Iris pigment epithelial cell (primary cell): ENCODE results near the gene G6PC2.

Experiments
- DNase-seq: peaks from one replicate; pipeline ENCODE4 v3.0.0-alpha.2; 2011; ENCODE audit warnings: low read depth

G6PC2 gene

GRCh38 chr2:168948621-168949212, 47.6 kb downstream of the G6PC2 start:
- peak; percentile 20 for DNase-seq

DNA sequence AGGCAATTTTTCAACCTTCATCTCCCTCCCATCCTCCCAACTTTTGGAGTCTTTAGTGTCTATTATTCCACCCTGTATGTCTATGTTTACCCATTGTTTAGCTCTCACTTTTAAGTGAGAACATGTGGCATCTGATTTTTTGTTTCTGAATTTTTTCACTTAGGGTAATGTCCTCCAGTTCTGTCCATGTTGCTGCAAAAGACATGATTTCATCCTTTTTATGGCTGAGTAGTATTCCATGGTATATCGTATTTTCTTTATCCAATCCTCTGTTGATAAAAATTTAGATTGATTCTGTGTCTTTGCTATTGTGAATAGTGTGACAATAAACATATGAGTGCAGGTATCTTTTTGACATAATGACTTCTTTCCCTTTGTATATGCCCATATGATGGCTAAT, 48.2 kb downstream of the G6PC2 start:
- no peak for DNase-seq

DNA sequence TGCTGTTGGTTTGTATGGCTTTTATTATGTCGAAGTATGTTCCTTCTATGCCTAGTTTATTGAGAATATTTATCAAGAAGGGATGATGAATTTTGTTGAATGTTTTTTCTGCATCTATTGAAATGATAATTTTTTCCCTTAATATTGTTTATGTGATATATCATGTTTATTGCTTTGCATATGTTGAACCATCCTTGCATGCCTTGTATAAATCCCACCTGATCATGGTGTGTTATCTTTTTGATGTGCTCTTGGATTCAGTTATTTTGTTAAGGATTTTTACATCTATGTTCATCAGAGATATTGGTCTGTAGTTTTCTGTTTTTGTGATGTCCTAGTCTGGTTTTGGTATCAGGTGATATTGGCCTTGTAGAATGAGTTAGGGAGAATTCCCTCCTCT, 50.8 kb downstream of the G6PC2 start:
- no peak for DNase-seq

DNA sequence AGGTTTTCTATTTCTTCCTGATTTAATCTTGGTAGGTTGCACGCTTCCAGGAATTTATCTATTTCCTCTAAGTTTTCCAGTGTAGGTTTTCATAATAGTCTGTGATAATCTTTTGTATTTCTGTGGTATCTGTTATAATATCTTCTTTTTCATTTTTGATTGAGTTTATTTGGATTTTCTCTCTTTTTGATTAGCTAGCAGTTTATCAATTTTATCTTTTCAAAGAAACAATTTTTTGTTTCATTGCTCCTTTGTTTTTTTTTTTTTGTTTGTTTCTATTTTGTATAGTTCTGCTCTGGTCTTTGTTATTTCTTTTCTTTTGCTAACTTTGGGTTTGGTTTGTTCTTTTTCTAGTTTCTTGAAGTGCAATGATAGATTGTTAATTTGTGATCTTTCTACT, 51.3 kb downstream of the G6PC2 start:
- DNase-seq, result no peak

- DNase-seq, result no peak
Measured at GRCh38 chr2:168954256-168954655, 53.2 kb downstream of the G6PC2 start.

DNA sequence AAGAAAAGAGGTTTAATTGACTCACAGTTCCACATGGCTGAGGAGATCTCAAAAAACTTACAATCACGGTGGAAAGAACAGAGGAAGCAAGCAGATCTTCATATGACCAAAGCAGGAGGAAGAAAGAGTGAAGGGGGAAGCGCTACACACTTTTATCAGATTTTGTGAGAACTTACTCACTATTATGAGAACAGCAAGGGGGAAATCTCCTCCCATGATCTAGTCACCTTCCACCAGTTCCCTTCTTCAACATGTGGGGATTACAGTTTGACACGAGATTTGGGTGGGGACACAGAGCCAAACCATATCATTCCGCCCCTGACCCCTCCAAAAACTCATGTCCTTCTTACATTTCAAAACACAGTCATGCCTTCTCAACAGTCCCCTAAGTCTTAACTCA, 54.2 kb downstream of the G6PC2 start:
- no peak for DNase-seq

DNA sequence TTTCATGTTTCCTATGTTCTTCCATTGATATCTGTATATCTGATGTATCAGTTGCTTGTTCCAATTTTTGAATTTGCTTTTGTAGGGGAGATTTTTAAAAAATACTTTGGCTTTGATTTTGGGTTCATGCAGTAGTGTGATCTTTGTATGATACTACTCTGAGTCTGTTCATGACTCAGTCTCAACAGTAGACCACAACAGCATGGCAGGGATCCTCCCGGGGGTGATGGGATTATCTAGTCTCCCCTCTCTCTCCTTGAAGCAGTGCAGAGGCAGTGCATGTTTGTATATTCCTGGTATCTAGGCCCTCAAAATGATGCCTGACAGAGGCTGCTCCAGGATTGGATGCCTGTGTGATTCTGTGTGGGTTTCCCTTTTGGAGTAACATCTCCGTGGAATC, 55.3 kb downstream of the G6PC2 start:
- no peak for DNase-seq
